HepG2 (cell line): ENCODE data around the gene CYP11A1. TPM values are rescaled to one million over a fixed set of nuclear protein-coding genes. Genes with fewer than 3 reads are reported as not detected.

ENCODE experiments used
- ATAC-seq: fragments of 200-7000 bp; cut with Tn5 transposase; 3 replicates; pipeline ENCODE4 v1.9.1; 2020; ENCODE audit warnings: mild to moderate bottlenecking, moderate library complexity
- BruUV-seq: library from RNA; stranded (reverse); fragments of 400-500 nt; replicated peaks from 2 replicates; lab custom pipeline; 2021; lab: Mats Ljungman, UMichigan
- CTCF ChIA-PET: fragments of 300-600 bp; formaldehyde crosslinking; extraction: SDS; loops from one replicate; lab custom pipeline; 2021; ENCODE audit warnings: low total read pairs, inconsistent platforms, low intra/inter-chr PET ratio; lab: Yijun Ruan, JAX
- POLR2A ChIA-PET: fragments of 350-600 bp; sonication (Branson Sonifier 250); formaldehyde crosslinking; loops from one replicate; lab custom pipeline; 2020; ENCODE audit warnings: antibody characterized with exemption, inconsistent platforms; lab: Yijun Ruan, JAX
- DNase-seq: peaks from one replicate; pipeline ENCODE4 v3.0.0-alpha.2; 2015; ENCODE audit warnings: low spot score
- FAIRE-seq: peaks from 3 replicates; lab custom pipeline; 2011; peaks lifted over from hg19 to GRCh38; lab: Jason Lieb, UNC
- H2AFZ ChIP-seq: one replicate; pipeline ENCODE4 v1.6.1; 2011; ENCODE audit warnings: low read length, inconsistent platforms
- H3K27ac ChIP-seq: fragments of 300-600 bp; 3 replicates; pipeline ENCODE4 v1.8.0; 2011; ENCODE audit warnings: mixed run types, mild to moderate bottlenecking, mixed read lengths, low read length, inconsistent platforms; ENCODE audit not compliant: insufficient read depth; ENCODE audit errors: extremely low read length
- H3K27me3 ChIP-seq, 2 experiments: fragments of 200-600 bp in 1 of 2; 2 replicates in 1 of 2; 3 replicates in 1 of 2; pipeline versions ENCODE4 v1.6.0 to v1.8.0; 2011; ENCODE audit warnings: low read length in 2 of 2, mild to moderate bottlenecking in 2 of 2, moderate library complexity in 2 of 2, inconsistent platforms in 1 of 2; ENCODE audit not compliant: insufficient read depth in 2 of 2, control insufficient read depth in 1 of 2
- H3K36me3 ChIP-seq, 2 experiments: fragments of 200-600 bp in 1 of 2; replicated peaks in 1 of 2; 2 replicates in 1 of 2; 3 replicates in 1 of 2; pipeline versions ENCODE4 v1.5.1 to v1.8.0; 2011; ENCODE audit warnings: low read length in 2 of 2, inconsistent platforms in 1 of 2; ENCODE audit not compliant: insufficient read depth in 2 of 2, control insufficient read depth in 1 of 2
- H3K4me1 ChIP-seq: 2 replicates; pipeline ENCODE4 v1.5.1; 2012; ENCODE audit warnings: low read length, inconsistent platforms; ENCODE audit not compliant: insufficient read depth
- H3K4me2 ChIP-seq: 2 replicates; pipeline ENCODE4 v1.6.0; 2011; ENCODE audit warnings: low read depth, low read length, inconsistent platforms
- H3K4me3 ChIP-seq, 3 experiments: fragments of 200-600 bp in 1 of 3; sonication (generic), shearing (Covaris generic) in 1 of 3; replicated peaks in 1 of 3; 2 replicates each; pipeline ENCODE4 v1.5.1; 2011 to 2016; ENCODE audit warnings: low read length in 3 of 3, inconsistent platforms in 2 of 3, low read depth in 2 of 3, mild to moderate bottlenecking in 2 of 3, control low read depth in 1 of 3, mixed read lengths in 1 of 3; ENCODE audit not compliant: insufficient read depth in 1 of 3
- H3K79me2 ChIP-seq: one replicate; pipeline ENCODE4 v1.6.1; 2011; ENCODE audit warnings: low read length, inconsistent platforms; ENCODE audit not compliant: insufficient read depth
- H3K9ac ChIP-seq: 2 replicates; pipeline ENCODE4 v1.6.0; 2011; ENCODE audit warnings: mild to moderate bottlenecking, low read depth, low read length, inconsistent platforms; ENCODE audit not compliant: insufficient read depth
- H3K9me3 ChIP-seq: 2 replicates; pipeline ENCODE4 v1.5.1; 2012; ENCODE audit warnings: mild to moderate bottlenecking, low read length
- H4K20me1 ChIP-seq: 2 replicates; pipeline ENCODE4 v1.6.0; 2011; ENCODE audit warnings: inconsistent platforms, mild to moderate bottlenecking, low read length, moderate library complexity; ENCODE audit not compliant: insufficient read depth
- CTCF ChIP-seq: sonication (generic); formaldehyde crosslinking; IDR thresholded peaks from 2 replicates; pipeline ENCODE4 v1.5.0; 2020; ENCODE audit warnings: mild to moderate bottlenecking, missing genetic modification reagents, moderate library complexity
- NFYB ChIP-seq: sonication (generic); formaldehyde crosslinking; IDR thresholded peaks from 2 replicates; pipeline ENCODE4 v1.4.0; 2020; ENCODE audit warnings: missing genetic modification reagents
- NFYC ChIP-seq: IDR thresholded peaks from 2 replicates; pipeline ENCODE4 v1.6.1; 2016; ENCODE audit warnings: missing genetic modification reagents, missing compliant biosample characterization
- SMC3 ChIP-seq: IDR thresholded peaks from 2 replicates; pipeline ENCODE4 v1.6.1; 2011; ENCODE audit warnings: low read length, improper control_type of control experiment
- STAG1 ChIP-seq: sonication (generic); formaldehyde crosslinking; IDR thresholded peaks from 2 replicates; pipeline ENCODE4 v1.4.0; 2020; ENCODE audit warnings: missing genetic modification reagents
- TFDP1 ChIP-seq: IDR thresholded peaks from 2 replicates; pipeline ENCODE4 v1.6.1; 2016; ENCODE audit warnings: missing compliant biosample characterization, missing genetic modification reagents, borderline replicate concordance
- ZMYM2 ChIP-seq: sonication (generic); formaldehyde crosslinking; IDR thresholded peaks from 2 replicates; pipeline ENCODE4 v1.8.0; 2022; ENCODE audit warnings: mild to moderate bottlenecking, missing genetic modification reagents
- ZNF646 ChIP-seq: sonication (generic); formaldehyde crosslinking; IDR thresholded peaks from 2 replicates; pipeline ENCODE4 v1.9.0; 2021; ENCODE audit warnings: mild to moderate bottlenecking, missing genetic modification reagents
- ZNF652 ChIP-seq: IDR thresholded peaks from 2 replicates; pipeline ENCODE4 v1.6.1; 2016; ENCODE audit warnings: low read depth, borderline replicate concordance
- WGBS: methylation state at CpG from one replicate; pipeline ENCODE4 v1.1.6; 2017; ENCODE audit warnings: low lambda C conversion rate; 5-methylcytosine and 5-hydroxymethylcytosine counted together
- in situ Hi-C: cut with HindIII; loops from 2 replicates; pipeline ENCODE4 v1.10.0; 2017; ENCODE audit warnings: low pct_unique_long_range_greater_than_20kb; ENCODE audit not compliant: extremely low pct_ligation_motif_present
- intact Hi-C: fragments of 100-400 bp; cut with micrococcal nuclease; formaldehyde crosslinking; loops from one replicate; pipeline ENCODE4 v1.10.0; 2022; ENCODE audit not compliant: unreplicated experiment
- polyA plus RNA-seq, 8 experiments: library from polyadenylated mRNA; depleted of rRNA in 3 of 8; stranded (reverse) in 7 of 8; unstranded in 1 of 8; fragments of >200 nt; fragmentation: Illumina TruSeq in 4 of 8; extraction: Trizol in 4 of 8; gene quantifications; 2 replicates each; pipeline versions ENCODE4 v1.2.1 to v1.2.3, GENCODE V29; 2011 to 2016; ENCODE audit warnings: low read depth in 4 of 8, missing spikeins in 1 of 8, mixed read lengths in 1 of 8; ENCODE audit not compliant: insufficient read depth in 1 of 8
- total RNA-seq, 5 experiments: library from RNA; depleted of rRNA; stranded (reverse); fragments of >200 nt; fragmentation: Illumina TruSeq; extraction: Trizol; gene quantifications; 2 replicates each; pipeline ENCODE4 v1.2.3, GENCODE V29; 2016; ENCODE audit warnings: low read depth in 1 of 5

The CYP11A1 gene
- total and polyA plus RNA-seq, 2 of the 13 experiments (the other 11 are each of a cell fraction or from before 2014, with no cell fraction given): 0.66 to 0.92 TPM

- H3K27me3 ChIP-seq: peaks cover 3 to 11% of the 10 kb centered on the region in 2 experiments; a peak in 2 of 5 replicates
- FAIRE-seq (no peak), DNase-seq (peak; percentile 43), ATAC-seq (peak; percentile 51)
- no peak for TF ChIP-seq ZNF646 (CRISPR knock-in tag)
- TF ChIP-seq TFDP1 (CRISPR knock-in tag): peak; percentile 21; the same call in 1 of the 2 replicates
- TF ChIP-seq STAG1: peak; percentile 36
- peak; percentile 50; the same call in 1 of the 2 replicates for TF ChIP-seq SMC3
- TF ChIP-seq NFYC: peak; percentile 45; the same call in 1 of the 2 replicates
- peak; percentile 85 for TF ChIP-seq CTCF (CRISPR knock-in tag)
- no peak for TF ChIP-seq ZNF652 (CRISPR knock-in tag)
- no peak for TF ChIP-seq ZMYM2
- TF ChIP-seq NFYB (CRISPR knock-in tag): peak; percentile 38; the same call in 1 of the 2 replicates
- no peaks in the 10 kb centered on the region for H3K9me3 ChIP-seq
- no peak overlapping the region for H3K4me2 ChIP-seq
- no peaks in the 10 kb centered on the region for H4K20me1 ChIP-seq
- intact Hi-C loops (loop anchor here (1.0 kb wide), 1 partner anchor 193 kb away; no protein-coding TSS in a partner anchor), in situ Hi-C loops (no loop called here)
- BruUV-seq: no TSS peak
- ChIA-PET POLR2A (no interaction called here), CTCF (interaction anchor here (2.1 kb wide), 1 partner anchor 193 kb away, joined by 8 read pairs; no protein-coding TSS in a partner anchor)
- WGBS: 45% methylated on average over 7 of the region's 10 CpGs
- no peak overlapping the region for H2AFZ ChIP-seq
- no peaks in the 10 kb centered on the region for H3K36me3 ChIP-seq
- H3K4me3 ChIP-seq: no peak overlapping the region
- peaks cover 3% of the 10 kb centered on the region; the same call in 1 of the 2 replicates for H3K4me1 ChIP-seq
- H3K9ac ChIP-seq: no peak overlapping the region
- no peak overlapping the region for H3K27ac ChIP-seq
- no peaks in the 10 kb centered on the region for H3K79me2 ChIP-seq
Observed at GRCh38 chr15:74320352-74321247, 46.8 kb downstream of the CYP11A1 start.
